A172 (cell line): ENCODE results near the gene EVL. TPM values are rescaled to one million over a fixed set of nuclear protein-coding genes. Genes with fewer than 3 reads are reported as not detected.
"Not testable (repeated sequence)": the region's sequence is repeated elsewhere in the genome, so short reads cannot be mapped to it uniquely, and the experiment has no call there.

Source experiments
- DNase-seq: peaks from one replicate; pipeline ENCODE4 v3.0.0-alpha.2; 2015; ENCODE audit warnings: low spot score
- total RNA-seq: library from RNA; depleted of rRNA; stranded (reverse); fragments of >200 nt; shearing (Covaris generic); gene quantifications from 2 replicates; pipeline ENCODE4 v1.2.3, GENCODE V29; 2014

EVL gene
- total RNA-seq, 1 experiment from 2014 or later = 12.4 TPM

GRCh38 chr14:100037353-100037752 lies 27.9 kb upstream of the EVL start:
- no peak for DNase-seq

- DNase-seq = no peak
These were observed 27.2 kb upstream of the EVL start for GRCh38 chr14:100038065-100038464.

- no peak for DNase-seq
These were observed 25.3 kb upstream of the EVL start for GRCh38 chr14:100039903-100040302.

GRCh38 chr14:100041271-100041670 lies 24.0 kb upstream of the EVL start:
- no peak for DNase-seq

GRCh38 chr14:100042286-100042685 lies 22.9 kb upstream of the EVL start:
- no peak for DNase-seq

GRCh38 chr14:100045642-100046344 lies 19.4 kb upstream of the EVL start:
- no peak for DNase-seq

GRCh38 chr14:100047600-100047999 lies 17.6 kb upstream of the EVL start:
- no peak for DNase-seq

GRCh38 chr14:100048786-100049185 lies 16.4 kb upstream of the EVL start:
- DNase-seq = no peak

GRCh38 chr14:100049220-100049619 lies 16.0 kb upstream of the EVL start:
- DNase-seq = no peak

GRCh38 chr14:100051103-100051502 lies 14.1 kb upstream of the EVL start:
- DNase-seq = no peak

GRCh38 chr14:100051543-100051942 lies 13.7 kb upstream of the EVL start:
- DNase-seq = no peak

- DNase-seq = no peak
These were observed 12.4 kb upstream of the EVL start for GRCh38 chr14:100052819-100053218.

- DNase-seq = no peak
These were observed 10.7 kb upstream of the EVL start for GRCh38 chr14:100054316-100055075.

GRCh38 chr14:100056431-100056830 lies 8.8 kb upstream of the EVL start:
- no peak for DNase-seq

- no peak for DNase-seq
These were observed 8.0 kb upstream of the EVL start for GRCh38 chr14:100056964-100057795.

GRCh38 chr14:100058777-100059437 lies 6.3 kb upstream of the EVL start:
- no peak for DNase-seq

GRCh38 chr14:100059438-100059781 lies 5.8 kb upstream of the EVL start:
- no peak for DNase-seq

GRCh38 chr14:100060760-100061159 lies 4.5 kb upstream of the EVL start:
- no peak for DNase-seq

- no peak for DNase-seq
These were observed 2.6 kb upstream of the EVL start for GRCh38 chr14:100062590-100062989.

- no peak for DNase-seq
These were observed 1.8 kb upstream of the EVL start for GRCh38 chr14:100063314-100063941.

- not testable (repeated sequence) for DNase-seq
These were observed 708 bp upstream of the EVL start for GRCh38 chr14:100064335-100065092.
